Measurements from ENCODE around the gene ZSCAN16. TPM values are rescaled to one million over a fixed set of nuclear protein-coding genes. Genes with fewer than 3 reads are reported as not detected.

Gene ZSCAN16
- total RNA-seq, 1 experiment from 2014 or later, result 5.3 TPM

DNA sequence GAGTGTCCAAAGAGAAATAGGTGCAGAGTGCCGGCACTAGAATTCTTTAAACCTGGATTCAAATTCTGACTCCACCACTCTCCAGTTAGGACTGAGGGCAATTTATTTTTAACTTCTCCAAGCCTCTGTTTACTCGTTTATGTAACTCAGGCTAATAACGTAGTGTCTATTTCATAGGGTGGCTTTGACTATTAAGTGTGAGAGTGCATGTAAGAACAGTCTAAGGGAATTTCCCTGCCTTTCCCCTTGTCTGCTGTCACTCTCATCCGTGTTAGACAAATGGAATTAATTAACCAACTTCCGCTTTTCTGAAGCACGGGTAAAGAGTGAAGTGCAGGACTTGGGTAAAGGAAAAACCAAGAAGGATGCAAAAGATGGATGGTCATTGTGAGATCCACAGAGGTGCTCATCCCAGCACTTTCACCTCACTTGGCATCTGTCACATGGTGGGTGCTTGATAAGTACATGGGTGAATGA is 13.1 kb downstream of the ZSCAN16 start:
- Histone ChIP-seq H3K27me3 (ENCODE audit: control insufficient read depth, insufficient read depth, low read length) (no peaks in the 10 kb centered on the region), H3K4me1 (ENCODE audit: control insufficient read depth, insufficient read depth, low read length) (peaks cover 36% of the 10 kb centered on the region), H3K4me3 (ENCODE audit: low read depth in 2 of 2, low read length in 2 of 2) (peak overlapping the region; percentile 79 to 81), H3K27ac (ENCODE audit: low read length) (peak overlapping the region; percentile 100), H3K36me3 (ENCODE audit: control insufficient read depth, insufficient read depth, low read length) (peaks cover 5% of the 10 kb centered on the region), H3K9me3 (ENCODE audit: control insufficient read depth, insufficient read depth, low read depth, low read length) (no peaks in the 10 kb centered on the region)
- ATAC-seq (no peak), DNase-seq (ENCODE audit: low read depth, low spot score) (no peak)
- TF ChIP-seq, protein P1, sequence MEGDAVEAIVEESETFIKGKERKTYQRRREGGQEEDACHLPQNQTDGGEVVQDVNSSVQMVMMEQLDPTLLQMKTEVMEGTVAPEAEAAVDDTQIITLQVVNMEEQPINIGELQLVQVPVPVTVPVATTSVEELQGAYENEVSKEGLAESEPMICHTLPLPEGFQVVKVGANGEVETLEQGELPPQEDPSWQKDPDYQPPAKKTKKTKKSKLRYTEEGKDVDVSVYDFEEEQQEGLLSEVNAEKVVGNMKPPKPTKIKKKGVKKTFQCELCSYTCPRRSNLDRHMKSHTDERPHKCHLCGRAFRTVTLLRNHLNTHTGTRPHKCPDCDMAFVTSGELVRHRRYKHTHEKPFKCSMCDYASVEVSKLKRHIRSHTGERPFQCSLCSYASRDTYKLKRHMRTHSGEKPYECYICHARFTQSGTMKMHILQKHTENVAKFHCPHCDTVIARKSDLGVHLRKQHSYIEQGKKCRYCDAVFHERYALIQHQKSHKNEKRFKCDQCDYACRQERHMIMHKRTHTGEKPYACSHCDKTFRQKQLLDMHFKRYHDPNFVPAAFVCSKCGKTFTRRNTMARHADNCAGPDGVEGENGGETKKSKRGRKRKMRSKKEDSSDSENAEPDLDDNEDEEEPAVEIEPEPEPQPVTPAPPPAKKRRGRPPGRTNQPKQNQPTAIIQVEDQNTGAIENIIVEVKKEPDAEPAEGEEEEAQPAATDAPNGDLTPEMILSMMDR (IDR thresholded peaks at IDR 0.05), result no peak
- no peak for TF ChIP-seq SIN3A (IDR thresholded peaks at IDR 0.05; ENCODE audit: borderline replicate concordance, insufficient read depth, low read depth, low read length)
- TF ChIP-seq POLR2AphosphoS5 (IDR thresholded peaks at IDR 0.05; ENCODE audit: low read depth, low read length), result no peak
- no peak for TF ChIP-seq TCF7L2 (IDR thresholded peaks at IDR 0.05; ENCODE audit: low read depth, low read length)
- TF ChIP-seq, protein P2, sequence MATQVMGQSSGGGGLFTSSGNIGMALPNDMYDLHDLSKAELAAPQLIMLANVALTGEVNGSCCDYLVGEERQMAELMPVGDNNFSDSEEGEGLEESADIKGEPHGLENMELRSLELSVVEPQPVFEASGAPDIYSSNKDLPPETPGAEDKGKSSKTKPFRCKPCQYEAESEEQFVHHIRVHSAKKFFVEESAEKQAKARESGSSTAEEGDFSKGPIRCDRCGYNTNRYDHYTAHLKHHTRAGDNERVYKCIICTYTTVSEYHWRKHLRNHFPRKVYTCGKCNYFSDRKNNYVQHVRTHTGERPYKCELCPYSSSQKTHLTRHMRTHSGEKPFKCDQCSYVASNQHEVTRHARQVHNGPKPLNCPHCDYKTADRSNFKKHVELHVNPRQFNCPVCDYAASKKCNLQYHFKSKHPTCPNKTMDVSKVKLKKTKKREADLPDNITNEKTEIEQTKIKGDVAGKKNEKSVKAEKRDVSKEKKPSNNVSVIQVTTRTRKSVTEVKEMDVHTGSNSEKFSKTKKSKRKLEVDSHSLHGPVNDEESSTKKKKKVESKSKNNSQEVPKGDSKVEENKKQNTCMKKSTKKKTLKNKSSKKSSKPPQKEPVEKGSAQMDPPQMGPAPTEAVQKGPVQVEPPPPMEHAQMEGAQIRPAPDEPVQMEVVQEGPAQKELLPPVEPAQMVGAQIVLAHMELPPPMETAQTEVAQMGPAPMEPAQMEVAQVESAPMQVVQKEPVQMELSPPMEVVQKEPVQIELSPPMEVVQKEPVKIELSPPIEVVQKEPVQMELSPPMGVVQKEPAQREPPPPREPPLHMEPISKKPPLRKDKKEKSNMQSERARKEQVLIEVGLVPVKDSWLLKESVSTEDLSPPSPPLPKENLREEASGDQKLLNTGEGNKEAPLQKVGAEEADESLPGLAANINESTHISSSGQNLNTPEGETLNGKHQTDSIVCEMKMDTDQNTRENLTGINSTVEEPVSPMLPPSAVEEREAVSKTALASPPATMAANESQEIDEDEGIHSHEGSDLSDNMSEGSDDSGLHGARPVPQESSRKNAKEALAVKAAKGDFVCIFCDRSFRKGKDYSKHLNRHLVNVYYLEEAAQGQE (IDR thresholded peaks at IDR 0.05; ENCODE audit: insufficient read depth in 1 of 2, low read depth in 2 of 2, low read length in 1 of 2), result no peak
- CTCF ChIA-PET, result interaction anchor here (1.2 kb wide), 1 partner anchor 219 kb away, joined by 3 read pairs; no protein-coding TSS in a partner anchor
- POLR2A ChIA-PET, result interaction anchor here (0.6 to 0.7 kb wide), 2 partner anchors 218 to 238 kb away, joined by 3 read pairs; no protein-coding TSS in a partner anchor
- in situ Hi-C loops (cut with HindIII; ENCODE audit: low pct_unique_long_range_greater_than_20kb, low sequenced_read_pairs), result no loop called here
- no TSS peak for BruUV-seq (replicated peaks)
- intact Hi-C loops (cut with micrococcal nuclease; ENCODE audit: unreplicated experiment), result loop anchor here (5.0 kb wide), 1 partner anchor 215 kb away; no protein-coding TSS in a partner anchor

DNA sequence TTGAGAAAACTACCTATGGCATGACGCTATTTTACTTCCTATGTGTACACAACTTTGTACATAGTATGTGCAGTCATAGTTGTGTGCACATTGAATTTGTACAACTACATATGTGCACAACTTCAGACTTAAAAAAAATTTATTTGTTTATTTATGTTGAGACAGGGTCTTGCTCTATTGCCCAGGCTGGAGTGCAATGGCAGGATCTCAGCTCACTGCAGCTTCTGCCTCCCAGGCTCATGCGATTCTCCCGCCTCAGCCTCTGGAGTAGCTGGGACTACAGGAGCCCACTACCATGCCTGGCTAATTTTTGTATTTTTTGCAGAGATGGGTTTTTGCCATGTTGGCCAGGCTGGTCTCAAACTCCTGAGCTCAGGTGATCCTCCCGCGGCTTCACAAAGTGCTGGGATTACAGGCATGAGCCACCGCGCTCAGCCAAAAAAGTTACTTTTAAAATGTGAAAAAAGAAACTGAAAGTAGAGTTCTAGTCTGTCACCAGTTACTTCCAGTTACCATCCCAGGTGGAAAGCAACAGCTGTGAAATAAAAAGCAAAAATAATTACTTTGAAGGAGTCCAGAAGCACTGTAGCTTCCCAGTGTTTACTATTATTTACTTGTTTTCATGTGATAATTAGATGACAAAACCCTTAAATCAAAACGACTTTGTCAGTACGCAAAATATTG is 15.6 kb downstream of the ZSCAN16 start:
- intact Hi-C loops (cut with micrococcal nuclease; ENCODE audit: unreplicated experiment) (loop anchor here (5.0 kb wide), 2 partner anchors 72 to 212 kb away; no protein-coding TSS in a partner anchor), in situ Hi-C loops (cut with HindIII; ENCODE audit: low pct_unique_long_range_greater_than_20kb, low sequenced_read_pairs) (no loop called here)
- Histone ChIP-seq H3K27ac (ENCODE audit: low read length) (peak overlapping the region; percentile 90), H3K4me3 (ENCODE audit: low read depth in 2 of 2, low read length in 2 of 2) (peak overlapping the region; percentile 7 to 21; a peak in 1 of 4 replicates), H3K9me3 (ENCODE audit: control insufficient read depth, insufficient read depth, low read depth, low read length) (0 out of 2 replicates have a peak, but pooled peaks cover 4% of the 10 kb centered on the region), H3K4me1 (ENCODE audit: control insufficient read depth, insufficient read depth, low read length) (peaks cover 37% of the 10 kb centered on the region), H3K36me3 (ENCODE audit: control insufficient read depth, insufficient read depth, low read length) (peaks cover 8% of the 10 kb centered on the region), H3K27me3 (ENCODE audit: control insufficient read depth, insufficient read depth, low read length) (no peaks in the 10 kb centered on the region)
- TF ChIP-seq TCF7L2 (IDR thresholded peaks at IDR 0.05; ENCODE audit: low read depth, low read length), result no peak
- no peak for TF ChIP-seq SIN3A (IDR thresholded peaks at IDR 0.05; ENCODE audit: borderline replicate concordance, insufficient read depth, low read depth, low read length)
- no peak for TF ChIP-seq POLR2AphosphoS5 (IDR thresholded peaks at IDR 0.05; ENCODE audit: low read depth, low read length)
- no peak for ATAC-seq
- DNase-seq (ENCODE audit: low read depth, low spot score), result no peak
- no TSS peak for BruUV-seq (replicated peaks)
- ChIA-PET POLR2A (interaction anchor here (0.6 kb wide), 1 partner anchor 215 kb away, joined by 3 read pairs; no protein-coding TSS in a partner anchor), CTCF (interaction anchor here (0.6 kb wide), 1 partner anchor 845 kb away, joined by 6 read pairs; no protein-coding TSS in a partner anchor)
